ENCODE measurements around the gene CORO6.
A peak's percentile ranks its signal among the peaks of the same experiment; 100 is the strongest.

Gene CORO6

DNA sequence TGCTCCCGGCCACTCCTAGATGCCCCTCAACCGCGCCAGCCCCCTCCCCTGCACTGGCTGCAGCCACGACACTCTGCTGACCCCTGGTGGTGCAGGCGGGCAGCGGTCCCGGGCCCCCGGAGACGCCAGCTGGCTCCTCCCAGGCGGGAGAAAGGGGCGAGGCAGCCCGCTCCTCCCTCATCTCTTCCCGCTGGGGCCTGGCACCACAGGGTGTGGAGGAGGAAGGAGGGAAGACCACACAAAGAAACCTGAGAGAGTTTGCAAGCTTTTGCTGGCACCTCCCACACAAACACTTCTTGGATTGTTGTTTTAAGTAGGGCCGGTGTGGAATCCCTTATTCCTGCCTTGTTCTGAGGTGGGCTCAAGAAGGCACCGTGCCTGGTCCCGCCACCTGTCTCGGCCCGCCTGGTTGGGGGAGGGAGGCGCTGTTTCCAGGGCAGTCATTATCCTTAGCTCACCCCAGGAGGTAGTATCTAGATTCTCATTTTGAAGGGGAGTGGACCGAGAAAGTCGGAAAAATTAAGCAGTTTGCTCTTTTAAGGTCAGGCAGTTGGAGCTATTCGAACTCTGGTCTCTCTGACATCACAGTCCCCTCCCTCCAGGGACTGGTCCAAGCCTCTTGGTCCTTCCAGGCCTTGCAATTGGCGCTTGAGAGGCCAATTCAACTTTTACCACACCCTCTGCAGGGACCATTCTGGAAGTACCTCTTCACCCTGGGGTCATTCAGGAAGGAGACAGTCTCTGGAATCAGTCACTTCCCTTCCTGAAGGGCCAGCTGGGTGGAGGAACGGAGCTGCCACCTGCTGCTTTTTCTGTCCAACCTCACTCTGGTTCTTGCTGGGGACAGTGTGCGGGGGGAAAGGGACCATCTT lies 30.7 kb downstream of the CORO6 start:
- DNase-seq (ENCODE audit: low read depth in 1 of 2, low spot score in 1 of 2) = peak; percentile 60 to 67

DNA sequence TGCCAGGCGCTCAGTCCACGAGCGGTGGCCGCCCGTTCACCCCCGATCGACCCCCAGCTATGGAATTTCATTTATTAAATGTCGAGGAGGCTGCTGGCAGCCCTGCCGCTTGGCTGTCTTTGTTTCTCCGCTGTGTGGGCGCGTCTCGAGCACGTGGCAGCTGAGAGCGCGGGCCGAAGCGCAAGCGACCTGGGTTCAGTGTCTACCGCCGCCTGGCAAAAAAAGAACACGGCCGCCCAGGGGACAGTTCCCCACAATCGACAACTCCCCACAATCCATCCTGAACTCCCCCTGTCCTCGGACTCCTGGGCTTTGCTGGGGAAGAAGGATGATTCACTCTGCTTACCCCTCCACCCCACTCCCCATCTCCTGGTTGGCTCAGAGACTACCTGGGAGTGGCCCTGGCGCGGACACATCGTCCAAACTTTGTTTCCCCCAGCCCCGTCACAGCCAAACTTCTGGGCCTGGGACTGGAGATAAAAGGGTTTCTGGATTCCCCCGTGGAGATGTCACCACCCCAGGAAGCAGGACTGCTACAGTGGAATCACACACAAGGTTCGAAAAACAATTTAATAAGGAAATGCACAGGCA lies 31.5 kb downstream of the CORO6 start:
- no peak for DNase-seq (ENCODE audit: low read depth in 1 of 2, low spot score in 1 of 2)

DNA sequence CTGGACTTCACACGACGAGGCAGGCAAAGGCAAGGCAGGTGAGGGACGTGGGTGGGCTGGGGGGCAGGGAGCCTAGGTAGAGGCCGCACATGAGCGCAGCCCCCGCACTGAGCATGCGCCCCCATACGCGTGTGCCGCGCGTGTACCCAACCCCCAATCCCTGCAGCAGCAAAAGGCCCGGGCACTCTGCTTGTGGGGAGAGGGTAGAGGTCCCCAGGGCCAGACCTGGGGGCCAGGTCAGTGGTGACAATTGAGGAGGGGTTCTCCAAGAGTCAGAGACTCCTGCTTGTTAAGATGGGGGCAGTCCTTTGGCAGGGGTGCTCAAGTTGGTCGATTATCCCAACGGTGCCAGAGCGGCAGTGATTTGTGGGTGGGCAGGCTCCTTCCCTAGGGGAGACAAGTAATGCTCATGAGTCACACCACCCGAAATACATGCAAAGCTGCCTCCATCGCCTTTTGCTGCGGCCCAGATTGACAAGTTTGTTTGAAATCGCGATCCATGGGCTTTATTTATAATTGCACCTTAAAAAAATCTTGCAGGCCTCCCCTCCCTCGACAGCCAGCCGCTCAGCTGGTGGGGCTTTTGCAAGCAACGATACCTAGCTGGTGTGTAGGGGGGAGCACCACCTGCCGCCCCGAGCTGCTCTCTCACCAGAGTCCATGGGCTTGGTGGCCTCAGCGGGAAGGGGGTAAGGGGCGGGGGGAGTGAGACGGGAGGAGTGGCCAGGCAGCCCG lies 32.1 kb downstream of the CORO6 start:
- DNase-seq (ENCODE audit: low read depth in 1 of 2, low spot score in 1 of 2) = no peak

DNA sequence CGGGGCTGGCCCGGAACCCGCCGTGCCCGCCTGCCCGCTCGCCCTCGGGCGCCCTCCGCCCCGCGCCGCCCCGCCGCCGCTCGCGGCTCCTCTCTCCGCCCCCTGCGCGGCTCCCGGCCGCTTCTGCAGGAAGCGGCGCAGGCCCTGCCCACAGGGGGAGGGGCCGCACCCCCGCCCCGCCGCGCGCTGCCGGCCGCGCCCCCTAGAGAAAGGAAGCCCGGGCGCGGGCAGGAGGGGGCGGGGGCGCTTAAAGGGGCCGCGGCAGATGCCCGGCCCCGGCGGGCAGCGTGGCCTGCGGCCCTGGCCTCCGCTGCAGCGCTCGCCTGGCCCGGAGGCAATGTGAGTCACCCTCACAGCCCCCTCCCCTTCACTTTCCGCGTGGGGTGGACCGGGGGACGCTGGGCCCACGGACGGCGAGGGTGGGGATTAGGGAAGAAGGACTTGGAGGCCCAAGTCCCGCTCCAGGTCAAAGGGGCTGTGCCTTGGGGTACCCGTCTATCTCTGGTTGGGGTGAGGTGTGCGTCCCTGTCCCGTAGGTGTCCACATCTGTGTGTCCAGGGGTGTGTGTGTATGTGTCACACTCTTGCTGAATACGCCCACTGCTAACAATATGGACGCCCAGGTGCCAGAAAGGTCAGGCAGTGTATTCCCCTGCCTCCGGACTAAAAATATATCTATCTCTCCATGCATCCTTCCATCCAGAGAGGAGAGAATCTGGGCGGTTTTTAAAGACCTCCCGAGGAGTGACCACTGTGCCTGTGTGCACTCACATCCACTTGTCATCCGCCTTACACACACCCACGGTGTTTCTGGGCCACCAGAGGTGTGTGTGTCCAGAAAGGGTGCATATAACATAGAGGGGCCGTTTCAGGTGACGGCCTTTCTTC lies 32.9 kb downstream of the CORO6 start, which contains the start of gene GIT1:
TSS of gene GIT1 (minus strand) at position 125 of the 887 bp plus-strand sequence. CDS start 270 bp downstream, outside the sequence.
- peak; percentile 60 to 82 for DNase-seq (ENCODE audit: low read depth in 1 of 2, low spot score in 1 of 2)

DNA sequence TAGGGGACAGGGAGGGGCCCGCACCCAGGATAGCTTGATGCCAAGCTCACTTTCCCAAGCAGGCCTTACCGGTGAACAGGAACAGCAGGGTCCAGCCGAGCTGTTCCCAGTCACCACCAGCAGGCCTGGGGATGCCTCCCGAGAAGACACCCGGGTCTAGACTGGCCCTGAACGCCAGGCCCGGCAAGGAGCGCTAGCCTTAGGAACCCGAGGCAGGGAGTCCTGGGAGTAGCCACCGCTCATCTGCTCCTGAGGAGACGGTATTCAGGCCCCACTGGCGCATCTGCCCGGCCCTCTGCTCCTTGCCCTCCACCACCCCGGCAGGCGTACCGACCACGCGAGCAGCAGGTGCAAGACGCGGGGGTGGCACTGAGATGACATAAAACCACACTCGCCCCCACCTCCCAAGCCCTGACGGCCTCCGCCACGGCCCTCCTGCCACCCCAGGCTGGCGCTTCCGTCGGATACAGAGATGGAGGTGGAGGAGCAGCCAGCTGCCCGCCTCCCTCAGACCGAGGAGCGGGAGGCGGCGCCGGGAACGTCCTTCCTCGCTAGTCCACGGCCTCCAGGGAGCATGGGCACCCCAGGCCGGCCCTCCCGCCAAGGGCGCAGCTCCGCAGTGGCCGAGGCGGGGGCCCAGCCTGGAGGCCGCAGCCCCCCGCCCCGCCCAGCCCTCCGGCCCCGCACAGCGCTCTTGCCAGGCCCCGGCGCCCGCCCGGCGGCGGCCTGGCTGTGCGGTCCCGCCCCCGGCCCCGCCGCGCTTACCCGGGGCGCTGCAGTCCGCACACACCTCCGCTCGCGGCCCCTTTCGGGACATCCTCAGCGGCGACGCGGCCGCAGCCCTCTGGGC lies 33.9 kb downstream of the CORO6 start:
- no peak for DNase-seq (ENCODE audit: low read depth in 1 of 2, low spot score in 1 of 2)

DNA sequence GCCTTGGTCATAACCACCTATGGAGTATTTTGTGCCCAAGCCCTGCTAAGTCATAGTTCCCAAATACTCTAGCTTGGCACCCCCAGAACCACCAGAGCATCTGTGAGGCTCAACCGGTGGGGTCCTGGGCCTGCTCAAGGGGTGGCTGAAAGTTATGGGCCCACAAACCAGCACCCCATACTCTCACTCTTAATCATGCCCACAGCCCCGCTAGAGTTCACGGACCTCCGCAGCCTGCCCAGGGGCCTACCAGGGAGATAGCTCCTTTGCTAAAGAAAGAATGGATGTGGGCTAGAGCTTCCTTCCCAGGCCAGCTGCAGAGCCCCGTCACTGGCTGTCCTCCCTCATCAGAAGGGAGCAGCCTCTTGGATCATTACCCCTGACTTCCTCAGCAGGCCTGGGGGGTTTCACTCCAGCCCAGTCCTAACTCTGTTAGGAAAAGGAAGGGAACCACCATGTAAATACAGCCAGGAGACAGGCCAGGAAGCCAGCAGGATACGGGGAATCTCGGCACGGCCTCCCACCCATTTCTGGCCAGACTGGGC lies 34.6 kb downstream of the CORO6 start:
- DNase-seq (ENCODE audit: low read depth in 1 of 2, low spot score in 1 of 2) = no peak

DNA sequence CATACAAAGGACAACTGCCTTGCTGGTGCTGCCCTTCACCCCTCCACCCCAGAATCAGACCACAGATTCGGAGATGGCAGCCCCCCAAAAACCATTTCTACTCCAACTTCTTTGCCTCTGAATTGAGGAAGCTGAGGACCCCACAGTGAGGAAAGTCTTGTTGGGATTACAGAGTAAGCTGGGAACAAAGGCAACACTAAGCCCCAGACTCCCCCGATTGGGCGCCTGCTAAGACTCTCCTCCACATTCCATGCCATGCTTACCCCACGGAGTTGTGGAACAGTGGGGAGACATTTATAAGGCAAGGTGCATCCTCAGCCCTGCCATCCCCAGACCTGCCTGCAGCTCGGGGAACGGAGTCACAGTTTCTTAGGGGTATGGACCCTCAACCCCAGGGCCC lies 35.1 kb downstream of the CORO6 start:
- DNase-seq (ENCODE audit: low read depth in 1 of 2, low spot score in 1 of 2) = no peak

DNA sequence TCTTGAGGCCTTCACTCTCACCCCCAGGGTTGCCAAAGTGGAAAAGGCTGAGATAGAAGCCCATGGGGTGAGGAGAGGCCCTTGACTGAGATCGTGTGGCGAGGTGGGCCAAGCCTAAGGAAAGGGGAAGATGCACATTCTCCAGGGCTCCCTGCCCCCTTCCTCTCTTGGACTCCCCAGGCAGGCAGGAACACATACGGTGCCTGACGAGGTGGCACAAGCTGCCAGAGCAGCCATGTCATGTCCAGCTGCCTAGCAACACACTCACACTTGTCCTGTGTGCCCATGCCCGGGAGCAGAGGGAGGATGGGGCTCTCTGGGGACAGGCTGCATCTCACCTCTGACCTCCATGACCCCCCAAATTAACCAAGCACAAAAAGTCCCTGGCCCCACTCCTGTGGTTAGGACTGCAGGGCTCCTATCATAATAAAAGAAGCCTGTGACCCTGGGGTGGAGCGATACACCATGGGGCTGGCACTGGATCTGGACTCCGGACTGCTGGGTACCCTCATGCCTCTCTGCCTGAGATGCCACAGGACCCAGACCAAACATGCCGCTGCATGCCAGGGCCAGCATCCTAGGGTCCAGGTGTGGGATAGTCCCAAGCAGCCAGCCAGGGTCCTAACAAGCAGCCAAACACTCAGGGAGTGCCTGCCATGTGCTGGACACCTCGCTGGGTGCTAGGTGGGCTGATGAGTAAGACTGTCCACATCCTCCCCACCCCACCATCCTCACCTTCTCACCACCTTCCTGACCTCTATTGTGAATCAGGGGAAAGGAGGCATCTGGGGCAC lies 35.8 kb downstream of the CORO6 start:
- DNase-seq (ENCODE audit: low read depth in 1 of 2, low spot score in 1 of 2) = no peak

DNA sequence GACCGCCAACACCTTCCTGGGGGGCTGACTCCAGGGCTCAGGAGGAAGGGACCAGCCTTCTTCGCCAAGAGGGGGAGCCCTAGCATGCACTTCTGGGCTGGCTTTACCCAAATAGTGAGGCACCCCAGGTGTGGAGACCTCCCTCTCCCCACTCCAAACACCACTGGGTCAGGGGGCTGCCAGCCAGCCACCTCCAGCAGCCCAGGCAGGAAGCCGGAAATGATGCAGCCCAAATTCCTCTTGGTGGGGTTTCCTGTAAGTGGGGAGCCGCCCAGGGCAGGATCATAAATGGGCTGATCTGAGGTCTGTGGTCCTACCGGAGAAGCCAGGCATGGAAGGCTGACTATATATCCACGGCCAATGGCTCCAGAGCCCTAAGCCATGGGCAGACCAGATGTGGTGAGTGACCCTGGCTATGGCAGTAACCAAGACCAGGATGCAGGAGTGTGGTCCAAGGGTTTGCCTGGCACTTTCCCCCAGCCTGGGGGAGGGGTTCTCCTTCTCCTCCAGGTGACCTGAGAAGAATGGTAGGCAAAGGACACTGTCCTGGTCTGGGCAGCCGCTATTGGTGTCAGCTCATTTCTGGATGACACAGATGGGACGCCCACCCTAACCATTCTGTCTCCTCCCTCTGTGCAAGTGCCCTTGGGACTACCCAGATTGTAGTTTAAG lies 37.5 kb downstream of the CORO6 start:
- DNase-seq (ENCODE audit: low read depth in 1 of 2, low spot score in 1 of 2) = no peak

DNA sequence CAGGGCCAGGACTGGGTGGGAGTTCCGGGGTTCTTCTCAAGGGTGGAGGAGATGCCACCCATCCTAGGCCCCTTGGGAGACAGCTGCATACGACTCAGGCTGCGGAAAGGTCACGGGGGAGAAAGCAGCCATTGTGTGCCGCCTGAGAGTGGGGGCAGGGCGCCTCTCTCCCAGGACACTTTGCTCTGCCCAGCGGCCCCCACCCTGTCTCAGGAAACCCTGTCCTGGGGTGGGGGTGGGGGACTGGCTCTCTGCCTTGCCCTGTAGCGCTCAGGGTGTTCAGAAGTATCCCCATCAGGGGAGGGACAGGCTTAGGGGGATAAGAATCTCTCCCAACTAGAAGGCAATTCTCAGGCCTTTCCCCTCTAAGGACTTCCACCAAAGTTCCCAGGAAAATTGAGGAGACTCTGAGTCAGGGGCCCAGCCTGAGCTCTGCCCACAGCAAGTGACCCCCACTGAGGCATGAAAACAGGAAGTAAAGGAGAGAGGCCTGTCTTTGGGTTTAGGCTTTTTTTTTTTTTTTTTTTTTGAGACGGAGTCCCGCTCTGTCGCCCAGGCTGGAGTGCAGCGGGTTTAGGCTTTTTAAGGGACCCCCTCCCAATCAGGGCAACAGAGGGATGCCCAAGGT lies 38.1 kb downstream of the CORO6 start:
- DNase-seq (ENCODE audit: low read depth in 1 of 2, low spot score in 1 of 2) = no peak

DNA sequence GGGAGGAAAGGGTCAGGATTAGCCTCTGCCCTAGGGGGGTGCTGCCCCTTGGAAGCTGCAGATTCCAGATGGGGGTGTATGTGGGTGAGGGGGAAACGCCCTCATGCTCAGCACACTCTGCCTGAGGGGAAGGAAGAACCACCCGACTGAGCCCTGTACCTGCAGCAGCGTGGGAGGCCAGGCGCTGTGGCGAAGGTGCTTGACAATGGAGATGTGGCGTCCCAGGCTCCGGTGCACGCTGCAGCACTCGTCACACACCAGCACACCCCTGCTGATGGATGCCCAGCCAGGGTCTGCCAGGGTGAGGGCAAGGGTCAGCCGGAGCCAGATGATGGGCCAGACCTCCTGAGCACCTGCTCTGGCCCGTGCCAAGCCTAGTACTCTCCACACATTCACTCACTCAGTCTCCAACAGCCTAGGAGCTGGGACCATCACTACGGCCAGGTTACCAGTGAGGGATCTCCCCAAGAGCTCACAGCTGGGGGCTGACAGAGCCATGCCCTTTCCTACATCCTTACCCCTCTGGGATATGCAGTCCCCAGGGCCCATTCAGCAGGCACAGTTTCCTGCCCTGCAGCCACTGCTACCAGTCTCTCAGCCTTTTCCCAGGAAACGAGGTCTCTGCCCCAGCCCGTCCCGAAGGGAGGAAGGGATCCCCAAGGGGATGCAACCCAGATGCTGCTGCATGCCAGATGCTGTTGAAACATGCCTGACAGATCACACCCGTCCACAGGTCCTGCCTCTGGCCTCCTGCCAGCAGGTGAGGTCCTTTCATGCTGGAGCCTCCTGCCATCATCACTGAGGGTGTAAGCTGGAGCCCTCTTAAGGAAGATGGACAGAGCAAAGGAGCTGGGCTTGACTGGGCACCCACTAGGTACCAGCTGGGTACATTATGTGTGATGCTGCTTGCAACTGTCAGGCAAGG lies 39.1 kb downstream of the CORO6 start:
- DNase-seq (ENCODE audit: low read depth in 1 of 2, low spot score in 1 of 2) = no peak

DNA sequence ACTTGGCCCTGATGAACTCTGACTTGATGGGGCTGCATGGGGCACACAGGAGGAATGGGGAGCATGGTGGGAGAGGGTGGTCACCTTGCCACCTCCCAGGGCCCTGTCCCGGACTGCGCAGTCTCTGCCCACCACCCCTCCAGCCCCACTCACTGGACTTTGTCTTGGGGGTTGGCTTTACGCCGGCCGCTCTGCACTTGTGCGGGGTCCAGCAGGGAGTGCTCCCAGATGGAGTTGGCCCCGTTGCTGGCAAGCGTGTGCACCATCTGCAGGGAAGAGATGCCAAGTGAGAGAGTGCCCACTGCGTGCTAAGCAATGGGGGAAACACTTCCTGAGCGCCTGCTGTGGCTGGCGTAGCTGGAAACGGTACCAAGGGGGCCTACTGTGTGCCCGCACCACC lies 39.9 kb downstream of the CORO6 start:
- DNase-seq (ENCODE audit: low read depth in 1 of 2, low spot score in 1 of 2) = no peak

DNA sequence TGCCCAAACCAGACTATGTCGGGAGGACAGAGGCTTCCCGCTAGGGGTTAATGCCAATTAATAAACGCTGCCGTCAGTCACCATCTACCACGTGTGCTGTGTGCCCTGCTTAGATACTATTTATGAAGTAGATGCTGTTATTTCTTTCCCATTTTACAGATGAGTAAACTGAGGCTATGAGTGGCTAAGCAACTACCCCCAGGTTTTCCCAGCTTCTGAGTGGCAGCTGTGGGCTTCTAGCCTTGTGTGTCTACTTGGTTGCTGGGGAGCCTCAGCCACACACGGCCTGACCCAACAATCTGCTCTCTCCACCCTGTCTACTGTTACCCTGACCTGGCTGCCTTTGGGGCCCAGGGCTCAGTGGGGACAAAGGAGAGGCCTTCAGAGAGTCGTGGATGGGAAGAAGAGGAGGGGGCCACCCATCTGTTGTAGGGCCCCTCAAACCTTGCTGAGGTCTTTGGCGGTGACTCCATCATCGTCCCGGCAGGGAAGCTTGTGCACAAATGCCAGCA lies 40.4 kb downstream of the CORO6 start:
- no peak for DNase-seq (ENCODE audit: low read depth in 1 of 2, low spot score in 1 of 2)

DNA sequence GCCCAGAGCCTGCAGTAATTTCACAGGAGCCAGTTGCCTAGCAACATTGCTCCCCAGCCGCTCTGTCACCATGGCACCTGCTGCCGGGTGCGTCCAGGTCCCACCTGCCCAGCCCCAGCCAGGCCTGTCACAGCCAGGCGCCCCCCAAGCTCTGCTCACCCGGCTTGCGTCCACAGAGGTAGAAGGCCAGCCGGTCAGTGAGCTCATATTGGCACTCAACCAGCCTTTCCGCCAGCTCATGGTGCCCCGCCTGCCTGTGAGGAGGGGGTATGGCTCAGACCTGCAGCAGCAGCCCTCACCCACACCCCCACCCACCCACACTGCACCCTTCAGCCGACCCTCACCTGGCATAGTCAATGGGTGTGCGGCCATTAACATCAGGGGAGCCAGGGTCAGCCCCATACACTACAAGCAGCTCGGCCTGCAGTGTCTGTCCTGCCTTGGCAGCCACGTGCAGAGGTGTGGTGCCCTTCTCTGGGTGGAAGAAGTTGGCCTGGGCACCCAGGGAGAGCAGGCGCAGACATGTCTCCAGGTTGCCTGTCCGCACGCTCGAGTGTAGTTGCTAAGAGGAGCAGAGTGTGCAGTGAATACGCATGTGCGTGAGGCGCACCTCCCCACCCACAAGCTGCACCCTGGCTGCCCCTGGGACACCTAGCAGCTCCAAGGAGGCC lies 41.0 kb downstream of the CORO6 start:
- no peak for DNase-seq (ENCODE audit: low read depth in 1 of 2, low spot score in 1 of 2)

DNA sequence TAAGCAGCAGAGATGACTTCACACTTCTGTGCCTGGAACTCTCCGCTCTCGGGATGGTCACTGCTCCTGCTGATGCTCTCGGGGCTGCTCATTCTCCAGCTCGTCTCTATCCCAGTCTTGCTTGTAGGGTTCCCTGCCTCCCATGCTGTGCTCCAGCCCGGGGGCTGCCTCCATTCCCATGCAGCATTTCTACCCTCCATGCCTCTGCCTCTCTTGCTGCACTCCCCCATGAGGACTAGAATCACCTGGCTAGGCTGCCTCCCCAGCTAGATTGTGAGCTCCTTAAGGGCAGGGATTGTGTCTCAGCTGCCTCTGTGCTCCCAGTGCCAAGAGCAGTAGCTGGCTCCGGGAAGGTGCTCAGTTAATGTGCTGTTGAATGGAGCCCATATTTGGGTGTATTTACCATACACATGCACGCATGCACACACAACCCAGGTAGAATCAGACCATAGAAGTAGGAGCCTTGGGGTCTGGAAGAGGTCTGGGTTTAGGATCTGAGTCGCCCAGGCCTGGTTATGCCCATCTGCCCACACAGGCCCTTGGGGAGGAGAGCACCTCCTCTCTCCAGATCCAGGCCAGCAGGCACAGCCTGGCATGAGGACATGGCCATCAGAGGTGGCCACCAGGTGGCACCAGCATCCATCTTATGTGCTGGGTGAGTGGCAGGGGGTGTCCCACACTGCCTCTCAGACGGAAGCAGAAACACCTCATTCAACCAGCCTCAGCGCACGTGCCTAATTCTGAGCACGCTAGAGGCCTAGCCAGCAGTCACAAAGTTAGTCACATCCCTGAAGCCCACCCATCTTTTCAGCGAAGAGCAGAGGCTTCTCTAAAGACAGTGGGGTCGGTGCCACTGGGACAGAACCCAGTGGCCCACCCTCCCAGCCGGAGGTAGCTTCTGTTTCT lies 42.6 kb downstream of the CORO6 start:
- peak; percentile 82 to 83 for DNase-seq (ENCODE audit: low read depth in 1 of 2, low spot score in 1 of 2)
